ENCODE data around the gene GRHL1.
A peak's percentile ranks its signal among the peaks of the same experiment; 100 is the strongest.

GRHL1 gene, protein sequence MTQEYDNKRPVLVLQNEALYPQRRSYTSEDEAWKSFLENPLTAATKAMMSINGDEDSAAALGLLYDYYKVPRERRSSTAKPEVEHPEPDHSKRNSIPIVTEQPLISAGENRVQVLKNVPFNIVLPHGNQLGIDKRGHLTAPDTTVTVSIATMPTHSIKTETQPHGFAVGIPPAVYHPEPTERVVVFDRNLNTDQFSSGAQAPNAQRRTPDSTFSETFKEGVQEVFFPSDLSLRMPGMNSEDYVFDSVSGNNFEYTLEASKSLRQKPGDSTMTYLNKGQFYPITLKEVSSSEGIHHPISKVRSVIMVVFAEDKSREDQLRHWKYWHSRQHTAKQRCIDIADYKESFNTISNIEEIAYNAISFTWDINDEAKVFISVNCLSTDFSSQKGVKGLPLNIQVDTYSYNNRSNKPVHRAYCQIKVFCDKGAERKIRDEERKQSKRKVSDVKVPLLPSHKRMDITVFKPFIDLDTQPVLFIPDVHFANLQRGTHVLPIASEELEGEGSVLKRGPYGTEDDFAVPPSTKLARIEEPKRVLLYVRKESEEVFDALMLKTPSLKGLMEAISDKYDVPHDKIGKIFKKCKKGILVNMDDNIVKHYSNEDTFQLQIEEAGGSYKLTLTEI

GRCh38 chr2:9951522-9952285, at the start of gene GRHL1:
TSS of gene GRHL1 (plus strand) at chr2:9951693. CDS start at chr2:9951834, 141 bp downstream.
- peak; percentile 99 for DNase-seq (ENCODE audit: low spot score)
- TF ChIP-seq CTCF (IDR thresholded peaks at IDR 0.05; ENCODE audit: borderline replicate concordance, control extremely low read depth, extremely low read depth, insufficient read depth, missing control alignments) = no peak
- in situ Hi-C loops (cut with MboI; ENCODE audit: low sequenced_read_pairs, unreplicated experiment) = no loop called here

DNA sequence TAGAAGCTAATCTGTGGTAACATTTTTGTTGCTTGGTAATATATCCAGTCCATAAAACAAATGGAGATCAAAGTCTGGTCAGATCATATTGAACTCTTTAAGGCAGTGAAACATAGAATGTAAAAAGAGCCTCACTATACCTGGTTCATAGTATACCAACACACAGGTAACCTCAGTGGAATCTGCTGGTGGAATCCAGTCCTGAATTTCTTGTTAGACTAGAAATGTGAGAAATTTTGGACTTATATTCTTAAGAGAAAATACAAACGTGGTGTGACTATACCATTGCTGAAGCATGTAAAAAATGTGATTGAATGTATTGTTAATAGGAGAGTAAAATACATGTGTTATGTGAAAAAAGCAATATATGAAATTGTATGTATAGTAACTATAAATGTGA, 46.1 kb upstream of the GRHL1 start:
- DNase-seq (ENCODE audit: low spot score) = no peak
- TF ChIP-seq CTCF (IDR thresholded peaks at IDR 0.05; ENCODE audit: borderline replicate concordance, control extremely low read depth, extremely low read depth, insufficient read depth, missing control alignments) = no peak
- in situ Hi-C loops (cut with MboI; ENCODE audit: low sequenced_read_pairs, unreplicated experiment) = no loop called here

- TF ChIP-seq CTCF (IDR thresholded peaks at IDR 0.05; ENCODE audit: borderline replicate concordance, control extremely low read depth, extremely low read depth, insufficient read depth, missing control alignments) = no peak
- DNase-seq (ENCODE audit: low spot score) = no peak
- in situ Hi-C loops (cut with MboI; ENCODE audit: low sequenced_read_pairs, unreplicated experiment) = no loop called here
Observed at GRCh38 chr2:9907402-9907801, 44.1 kb upstream of the GRHL1 start.

DNA sequence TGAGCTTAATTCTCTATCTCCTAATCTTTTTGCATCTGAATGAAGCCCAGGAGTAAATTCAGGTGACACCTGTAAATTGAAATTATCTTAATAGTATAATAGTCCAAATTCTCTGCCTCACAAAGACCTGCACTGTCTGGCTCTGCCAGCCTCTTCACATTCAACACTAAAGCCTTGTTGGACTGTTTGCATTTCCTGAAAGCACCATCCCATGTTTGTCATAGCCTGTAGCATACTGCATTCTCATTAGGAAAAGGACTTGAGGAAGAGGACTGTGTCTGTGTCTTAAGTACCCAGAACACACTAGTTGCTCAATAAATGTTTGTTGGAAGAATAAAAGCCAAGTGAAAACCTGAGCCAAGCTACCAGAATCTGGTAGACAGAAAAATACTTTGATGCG, 42.9 kb upstream of the GRHL1 start:
- no peak for TF ChIP-seq CTCF (IDR thresholded peaks at IDR 0.05; ENCODE audit: borderline replicate concordance, control extremely low read depth, extremely low read depth, insufficient read depth, missing control alignments)
- in situ Hi-C loops (cut with MboI; ENCODE audit: low sequenced_read_pairs, unreplicated experiment) = no loop called here
- no peak for DNase-seq (ENCODE audit: low spot score)

- in situ Hi-C loops (cut with MboI; ENCODE audit: low sequenced_read_pairs, unreplicated experiment) = no loop called here
- no peak for DNase-seq (ENCODE audit: low spot score)
- TF ChIP-seq CTCF (IDR thresholded peaks at IDR 0.05; ENCODE audit: borderline replicate concordance, control extremely low read depth, extremely low read depth, insufficient read depth, missing control alignments) = no peak
Observed at GRCh38 chr2:9909106-9909505, 42.4 kb upstream of the GRHL1 start.

DNA sequence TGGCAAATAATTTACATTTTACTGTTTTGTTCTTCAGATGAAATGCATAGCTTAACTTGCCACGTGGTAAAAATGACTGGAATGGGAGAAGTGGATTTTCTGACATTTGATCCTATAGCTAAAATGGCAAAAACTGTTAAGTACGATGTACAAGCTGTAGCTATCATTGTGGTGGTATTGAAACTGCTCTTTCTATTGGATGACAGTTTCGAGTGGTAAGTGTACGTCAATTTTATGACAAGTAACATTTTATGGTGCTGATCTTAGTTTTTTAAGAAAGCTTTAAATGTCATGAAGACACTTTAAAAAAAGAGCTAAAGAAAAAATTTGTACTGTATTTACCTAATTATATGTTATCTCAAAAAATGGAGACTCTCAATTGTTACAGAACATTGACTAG, 40.8 kb upstream of the GRHL1 start:
- in situ Hi-C loops (cut with MboI; ENCODE audit: low sequenced_read_pairs, unreplicated experiment) = no loop called here
- no peak for TF ChIP-seq CTCF (IDR thresholded peaks at IDR 0.05; ENCODE audit: borderline replicate concordance, control extremely low read depth, extremely low read depth, insufficient read depth, missing control alignments)
- DNase-seq (ENCODE audit: low spot score) = no peak

All from GM13976 (cell line).